NCI-H1694 (cell line): ENCODE measurements around the gene EZH1.

Experiments used
- DNase-seq: peaks from one replicate; lab custom pipeline; 2025; lab: John Stamatoyannopoulos, UW

EZH1 gene

DNA sequence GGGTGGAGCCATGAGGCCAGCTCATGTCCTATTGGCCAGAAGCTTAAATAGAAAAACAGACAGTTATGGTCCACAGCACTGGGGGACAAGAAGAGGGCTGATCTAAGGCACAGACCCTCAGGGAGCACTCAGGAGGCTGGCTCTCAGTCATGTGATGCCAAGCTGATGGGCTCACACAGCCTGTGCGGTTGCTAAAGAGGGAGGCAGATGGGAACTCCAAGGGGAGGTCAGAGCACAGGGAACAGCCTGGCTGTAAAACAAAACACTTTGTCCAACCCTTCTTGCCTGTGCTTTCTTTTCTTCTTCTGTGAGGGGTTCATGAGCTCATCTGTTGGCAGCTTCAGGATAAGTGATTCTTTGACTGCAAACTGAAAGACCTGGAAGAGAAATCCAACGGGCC is 35.3 kb downstream of the EZH1 start:
- DNase-seq = no peak

- no peak for DNase-seq
These were observed 36.3 kb downstream of the EZH1 start for GRCh38 chr17:42708588-42708987.

GRCh38 chr17:42706732-42707131 is 38.1 kb downstream of the EZH1 start:
- DNase-seq = no peak

DNA sequence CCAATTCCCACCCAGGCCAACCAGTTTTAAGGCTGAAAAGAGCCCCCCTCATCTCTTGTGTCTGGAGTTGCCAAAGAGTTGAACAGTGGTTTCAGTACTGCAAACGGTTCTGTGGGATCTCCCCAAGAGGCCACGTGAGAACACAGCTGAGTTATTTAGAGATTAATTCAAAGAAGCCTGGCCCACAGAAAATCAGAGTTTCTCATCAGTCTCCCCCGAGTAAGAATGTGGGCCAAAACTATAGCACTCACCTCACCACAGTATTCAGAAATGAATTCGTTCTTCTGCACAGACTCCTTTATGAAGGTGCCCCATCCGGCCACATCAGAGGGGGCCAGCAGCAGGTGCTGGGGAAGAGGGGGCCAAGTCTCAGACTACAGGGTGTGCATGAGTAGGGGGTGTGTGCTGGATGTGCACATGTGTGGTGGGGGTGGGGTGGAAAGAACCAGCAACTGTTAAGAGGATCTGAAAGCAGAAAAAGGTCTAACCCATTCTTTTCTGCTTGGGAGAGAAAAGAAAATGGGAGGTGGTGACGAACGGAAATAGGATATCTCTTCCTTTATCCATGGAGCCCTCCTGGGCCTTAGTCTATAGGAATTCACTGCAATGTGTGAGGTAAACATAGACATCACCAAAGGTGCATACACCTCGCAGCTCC is 39.9 kb downstream of the EZH1 start:
- DNase-seq = no peak

- no peak for DNase-seq
These were observed 40.4 kb downstream of the EZH1 start for GRCh38 chr17:42704490-42704836.

- no peak for DNase-seq
These were observed 42.4 kb downstream of the EZH1 start for GRCh38 chr17:42702446-42702845.

DNA sequence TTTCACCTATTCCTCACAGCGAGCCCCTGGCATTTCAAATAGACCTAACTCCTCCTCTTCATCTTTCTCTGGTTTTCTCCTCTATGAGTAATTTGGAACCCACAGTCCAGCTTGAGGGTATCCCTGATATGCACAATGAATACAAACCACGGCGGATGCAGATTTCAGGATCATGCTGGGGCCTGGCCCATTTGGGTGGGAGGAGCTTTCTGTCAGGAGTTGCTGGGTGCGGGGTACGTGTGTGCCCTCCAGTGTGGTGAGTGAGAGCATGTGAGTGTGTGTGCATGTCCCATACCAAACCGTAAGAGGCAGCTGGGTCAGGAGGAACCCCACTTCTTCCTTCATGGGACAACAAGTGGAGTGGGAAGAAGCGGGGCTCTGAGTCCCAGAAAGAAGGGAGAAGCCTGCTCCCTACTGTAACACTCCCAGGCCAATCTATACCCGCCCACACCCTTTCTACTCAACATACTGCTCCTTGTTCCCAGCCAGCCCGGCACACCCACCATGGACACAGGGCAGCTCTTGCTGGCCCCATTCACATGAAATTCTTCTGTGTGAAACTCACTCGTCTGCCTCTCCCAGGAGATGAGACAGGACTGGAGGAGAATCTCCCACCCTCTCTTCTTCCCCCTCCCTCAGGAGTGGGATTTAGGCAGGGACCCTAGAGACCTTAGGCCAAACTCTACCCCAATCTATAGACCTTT is 44.1 kb downstream of the EZH1 start:
- DNase-seq = no peak

- DNase-seq = no peak
These were observed 45.5 kb downstream of the EZH1 start for GRCh38 chr17:42699415-42699740.

- DNase-seq = no peak
These were observed 46.0 kb downstream of the EZH1 start for GRCh38 chr17:42698736-42699414.

- DNase-seq = no peak
These were observed 47.6 kb downstream of the EZH1 start for GRCh38 chr17:42697108-42697811.

- DNase-seq = no peak
These were observed 49.3 kb downstream of the EZH1 start for GRCh38 chr17:42695500-42695899.

DNA sequence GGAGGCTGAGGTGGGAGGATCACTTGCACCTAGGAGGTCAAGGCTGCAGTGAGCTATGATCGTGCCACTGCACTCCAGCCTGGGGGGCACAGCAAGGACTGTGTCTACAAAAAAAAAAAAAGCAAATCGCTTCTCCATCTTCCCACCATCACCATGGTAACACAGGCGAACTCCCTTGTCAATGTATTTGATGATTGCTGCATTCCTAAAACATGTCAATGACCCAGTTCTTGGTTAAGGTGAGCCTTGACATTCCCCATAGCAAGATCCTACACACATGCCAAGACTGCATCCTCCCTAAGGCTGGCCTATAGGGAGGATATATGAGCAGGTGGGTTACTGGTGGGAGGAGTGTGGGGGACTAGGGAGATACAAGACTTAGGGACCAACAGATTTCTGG is 50.3 kb downstream of the EZH1 start:
- DNase-seq = no peak

DNA sequence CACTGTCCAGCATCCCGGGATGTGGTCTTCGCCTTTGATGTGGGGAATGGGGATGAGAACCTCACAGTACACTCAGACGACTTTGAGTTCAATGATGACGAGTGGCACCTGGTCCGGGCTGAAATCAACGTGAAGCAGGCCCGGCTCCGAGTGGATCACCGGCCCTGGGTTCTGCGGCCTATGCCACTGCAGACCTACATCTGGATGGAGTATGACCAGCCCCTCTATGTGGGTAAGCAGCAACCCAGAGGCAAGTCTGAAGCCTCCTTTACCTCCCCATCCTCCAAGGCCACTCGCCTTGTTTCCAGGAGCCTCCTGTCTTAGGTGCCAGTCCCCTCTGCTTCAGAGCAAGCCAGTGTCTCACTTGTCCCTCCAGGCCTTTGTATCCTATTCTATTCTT is 52.4 kb downstream of the EZH1 start:
- no peak for DNase-seq

DNA sequence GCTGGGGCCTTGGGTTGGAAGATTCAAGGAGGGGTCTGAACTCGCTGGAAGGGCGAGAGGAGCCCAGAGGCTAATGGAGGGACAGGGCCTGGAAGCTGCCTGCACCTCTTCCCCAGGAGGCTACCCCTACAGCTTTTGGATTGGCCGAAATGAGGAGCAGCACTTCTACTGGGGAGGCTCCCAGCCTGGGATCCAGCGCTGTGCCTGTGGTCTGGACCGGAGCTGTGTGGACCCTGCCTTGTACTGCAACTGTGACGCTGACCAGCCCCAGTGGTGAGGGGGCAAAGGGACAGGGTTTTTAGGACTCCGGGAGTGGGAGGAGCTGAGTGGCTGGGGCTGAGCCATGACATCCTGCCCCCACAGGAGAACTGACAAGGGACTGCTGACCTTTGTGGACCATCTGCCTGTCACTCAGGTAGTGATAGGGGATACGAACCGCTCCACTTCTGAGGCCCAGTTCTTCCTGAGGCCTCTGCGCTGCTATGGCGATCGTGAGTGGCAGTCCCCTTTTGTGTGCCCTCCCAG is 53.8 kb downstream of the EZH1 start:
- no peak for DNase-seq

DNA sequence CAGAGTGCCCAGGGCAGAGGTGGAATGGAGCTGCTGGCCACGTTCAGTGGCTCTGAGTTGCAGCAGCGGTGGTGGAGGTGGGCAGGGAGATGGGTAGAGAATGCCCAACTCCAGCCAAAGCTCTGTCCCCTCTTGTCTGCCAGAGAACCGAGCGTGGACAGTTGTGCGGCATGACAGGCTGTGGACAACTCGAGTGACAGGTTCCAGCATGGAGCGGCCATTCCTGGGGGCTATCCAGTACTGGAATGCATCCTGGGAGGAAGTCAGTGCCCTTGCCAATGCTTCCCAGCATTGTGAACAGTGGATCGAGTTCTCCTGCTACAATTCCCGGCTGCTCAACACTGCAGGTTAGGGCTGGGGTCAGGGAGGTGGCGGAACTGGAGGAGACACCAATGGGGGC is 54.2 kb downstream of the EZH1 start:
- no peak for DNase-seq

DNA sequence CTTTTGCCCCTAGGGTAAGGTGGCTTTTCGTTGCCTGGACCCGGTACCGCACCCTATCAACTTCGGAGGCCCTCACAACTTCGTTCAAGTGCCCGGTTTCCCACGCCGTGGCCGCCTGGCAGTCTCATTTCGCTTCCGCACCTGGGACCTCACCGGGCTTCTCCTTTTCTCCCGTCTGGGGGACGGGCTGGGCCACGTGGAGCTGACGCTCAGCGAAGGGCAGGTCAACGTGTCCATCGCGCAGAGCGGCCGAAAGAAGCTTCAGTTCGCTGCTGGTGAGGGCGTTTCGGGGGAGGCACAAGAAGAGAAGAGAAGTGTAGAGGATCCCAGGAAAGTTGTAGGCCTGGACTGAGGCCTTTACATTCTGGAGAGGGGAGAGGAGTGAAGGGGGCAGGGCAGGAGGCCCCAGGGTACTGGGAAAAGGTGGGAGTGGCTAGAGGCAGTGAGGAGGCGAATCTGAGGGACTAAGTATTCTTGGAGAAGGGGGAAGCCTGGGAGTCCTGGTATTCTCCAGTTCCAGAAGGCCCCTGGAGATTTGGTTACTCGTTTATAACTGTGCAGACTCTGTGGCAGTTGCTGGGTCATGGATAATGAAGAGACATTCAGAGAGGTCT is 57.0 kb downstream of the EZH1 start:
- DNase-seq = no peak

DNA sequence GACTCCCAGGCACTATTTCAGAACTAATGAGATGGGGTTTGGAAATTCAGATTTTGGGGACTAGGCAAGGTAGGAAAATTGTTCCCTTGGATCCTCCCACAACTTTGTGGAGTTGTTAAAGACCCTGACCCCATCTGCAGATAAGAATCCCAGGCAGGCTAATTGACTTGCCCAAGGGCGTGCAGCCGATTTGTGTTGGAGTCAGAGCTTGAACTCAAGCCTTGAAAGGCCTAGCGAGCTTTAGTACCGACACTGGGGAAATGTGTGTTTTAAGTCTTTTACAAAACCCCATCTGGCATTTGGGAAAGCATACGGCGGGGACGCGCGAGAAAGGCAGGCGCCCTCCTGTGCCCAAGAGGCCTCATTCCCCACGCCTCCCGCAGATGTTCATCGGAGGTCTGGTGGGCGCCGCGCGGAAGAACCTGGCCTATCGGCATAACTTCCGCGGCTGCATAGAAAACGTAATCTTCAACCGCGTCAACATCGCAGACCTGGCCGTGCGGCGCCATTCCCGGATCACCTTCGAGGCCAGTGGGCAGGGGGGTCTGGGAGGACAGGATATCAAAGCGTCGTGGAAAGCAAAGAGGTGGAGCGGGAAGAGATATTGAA is 58.2 kb downstream of the EZH1 start:
- peak; percentile 33 for DNase-seq

DNA sequence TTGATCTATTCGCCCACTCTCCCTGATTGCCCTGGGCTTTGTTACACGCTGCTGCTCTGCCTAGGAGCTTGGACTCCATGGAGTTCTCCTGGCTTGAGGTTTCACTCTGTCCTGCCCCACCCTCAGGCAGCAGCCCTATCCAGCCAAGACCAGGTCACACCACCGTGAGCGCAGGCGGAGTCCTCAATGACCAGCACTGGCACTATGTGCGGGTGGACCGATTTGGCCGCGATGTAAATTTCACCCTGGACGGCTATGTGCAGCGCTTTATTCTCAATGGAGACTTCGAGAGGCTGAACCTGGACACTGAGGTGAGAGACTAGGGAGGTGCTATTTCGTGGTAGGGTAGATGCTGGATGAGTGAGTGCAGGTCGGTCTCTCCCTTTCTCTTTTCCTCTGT is 59.0 kb downstream of the EZH1 start:
- DNase-seq = no peak

DNA sequence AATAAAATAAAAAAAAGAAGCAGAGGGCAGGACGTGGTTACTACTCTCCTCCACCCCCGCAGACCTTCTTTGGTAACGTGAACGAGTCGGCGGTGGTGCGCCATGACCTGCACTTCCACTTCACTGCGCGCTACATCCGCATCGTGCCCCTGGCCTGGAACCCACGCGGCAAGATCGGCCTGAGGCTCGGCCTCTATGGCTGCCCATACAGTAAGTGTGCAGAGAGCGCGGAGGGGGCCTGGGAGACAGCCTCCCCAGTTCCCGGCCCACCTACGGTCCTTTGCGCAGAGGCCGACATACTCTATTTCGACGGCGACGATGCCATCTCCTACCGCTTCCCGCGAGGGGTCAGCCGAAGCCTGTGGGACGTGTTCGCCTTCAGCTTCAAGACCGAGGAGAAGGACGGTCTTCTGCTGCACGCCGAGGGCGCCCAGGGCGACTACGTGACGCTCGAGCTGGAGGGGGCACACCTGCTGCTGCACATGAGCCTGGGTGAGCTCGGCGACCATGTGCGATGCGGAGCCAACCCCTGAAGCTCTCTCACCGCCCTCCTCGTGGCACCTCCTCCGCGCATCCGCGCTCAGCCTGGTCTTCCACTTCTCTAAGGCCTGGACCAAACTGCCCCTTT is 59.8 kb downstream of the EZH1 start:
- no peak for DNase-seq

- no peak for DNase-seq
These were observed 61.3 kb downstream of the EZH1 start for GRCh38 chr17:42683407-42684034.
